HCT116 (cell line): ENCODE results near the gene VPS41. TPM values are rescaled to one million over a fixed set of nuclear protein-coding genes. Genes with fewer than 3 reads are reported as not detected.

ENCODE experiments used
- ATAC-seq: fragments of 200-7000 bp; cut with Tn5 transposase; 2 replicates; pipeline ENCODE4 v1.9.1; 2020; ENCODE audit warnings: mild to moderate bottlenecking, moderate library complexity
- BruUV-seq: library from RNA; stranded (reverse); fragments of 400-500 nt; replicated peaks from 2 replicates; lab custom pipeline; 2021; lab: Mats Ljungman, UMichigan
- CTCF ChIA-PET: fragments of 300-600 bp; sonication (Branson Sonifier 250); formaldehyde crosslinking; loops from one replicate; lab custom pipeline; 2021; ENCODE audit warnings: antibody characterized with exemption; lab: Charles Lee
- POLR2A ChIA-PET: fragments of 300-600, 350-600 bp; sonication (Branson Sonifier 250); formaldehyde crosslinking; loops from one replicate; lab custom pipeline; 2021; ENCODE audit warnings: antibody characterized with exemption; lab: Charles Lee
- RAD21 ChIA-PET, 2 experiments: fragments of 300-600 bp; sonication (Branson Sonifier 250); formaldehyde crosslinking; loops; one replicate each; lab custom pipeline; 2023; ENCODE audit warnings: low total read pairs in 2 of 2; ENCODE audit not compliant: uncharacterized antibody in 2 of 2, unreplicated experiment in 2 of 2, low non-redundant PET in 1 of 2; lab: Charles Lee
- DNase-seq: peaks from one replicate; pipeline ENCODE4 v3.0.0-alpha.2; 2010; ENCODE audit warnings: low read depth, low spot score
- H2AFZ ChIP-seq: fragments of 200-600 bp; shearing (Covaris generic), sonication (generic); 2 replicates; pipeline ENCODE4 v1.6.1; 2017; ENCODE audit warnings: low read depth, mixed run types, mixed read lengths, antibody characterized with exemption, low read length; ENCODE audit not compliant: poor library complexity, severe bottlenecking
- H3K27ac ChIP-seq: 2 replicates; pipeline ENCODE4 v1.5.1; 2012; ENCODE audit warnings: low read depth, low read length
- H3K27me3 ChIP-seq: fragments of 200-600 bp; sonication (generic); 2 replicates; pipeline ENCODE4 v1.6.1; 2016; ENCODE audit warnings: mixed run types, low read length, mixed read lengths; ENCODE audit not compliant: insufficient read depth
- H3K36me3 ChIP-seq, 2 experiments: fragments of 200-500 bp in 1 of 2; fragments of 200-600 bp in 1 of 2; sonication (Bioruptor generic) in 1 of 2; sonication (generic) in 1 of 2; 2 replicates each; pipeline versions ENCODE4 v1.5.1 to v1.6.1; 2014 to 2016; ENCODE audit warnings: low read length in 2 of 2, inconsistent platforms in 1 of 2, mixed read lengths in 1 of 2, mixed run types in 1 of 2; ENCODE audit not compliant: insufficient read depth in 2 of 2, control insufficient read depth in 1 of 2
- H3K4me1 ChIP-seq, 2 experiments: fragments of 200-600 bp in 1 of 2; sonication (generic) in 1 of 2; 2 replicates each; pipeline versions ENCODE4 v1.5.1 to v1.6.1; 2012 to 2017; ENCODE audit warnings: low read length in 2 of 2, inconsistent platforms in 1 of 2, mild to moderate bottlenecking in 1 of 2, mixed read lengths in 1 of 2, mixed run types in 1 of 2, moderate library complexity in 1 of 2; ENCODE audit not compliant: insufficient read depth in 2 of 2, control insufficient read depth in 1 of 2
- H3K4me2 ChIP-seq: fragments of 200-600 bp; sonication (generic); 2 replicates; pipeline ENCODE4 v1.6.1; 2017; ENCODE audit warnings: mixed run types, low read length, mixed read lengths
- H3K4me3 ChIP-seq, 2 experiments: fragments of 200-600 bp in 1 of 2; sonication (generic) in 1 of 2; replicated peaks in 1 of 2; 2 replicates each; pipeline ENCODE4 v1.5.1; 2011 to 2016; ENCODE audit warnings: low read length in 2 of 2, control low read depth in 1 of 2, low read depth in 1 of 2, mild to moderate bottlenecking in 1 of 2, mixed read lengths in 1 of 2, mixed run types in 1 of 2
- H3K79me2 ChIP-seq: fragments of 200-600 bp; sonication (generic); 2 replicates; pipeline ENCODE4 v1.6.1; 2017; ENCODE audit warnings: mild to moderate bottlenecking, mixed run types, low read length, moderate library complexity, mixed read lengths; ENCODE audit not compliant: insufficient read depth
- H3K9ac ChIP-seq: fragments of 200-600 bp; sonication (generic); 2 replicates; pipeline ENCODE4 v1.6.1; 2016; ENCODE audit warnings: low read length, mixed read lengths
- H3K9me2 ChIP-seq: fragments of 200-600 bp; sonication (generic), shearing (Covaris generic); 2 replicates; pipeline ENCODE4 v1.6.1; 2017; ENCODE audit warnings: mixed run types, mild to moderate bottlenecking, moderate library complexity; ENCODE audit not compliant: insufficient read depth
- H3K9me3 ChIP-seq, 2 experiments: fragments of 200-500 bp in 1 of 2; fragments of 200-600 bp in 1 of 2; sonication (Bioruptor generic) in 1 of 2; sonication (generic) in 1 of 2; 2 replicates each; pipeline ENCODE4 v1.6.1; 2014 to 2017; ENCODE audit warnings: low read length in 2 of 2, mixed read lengths in 2 of 2, inconsistent platforms in 1 of 2, low read depth in 1 of 2, mild to moderate bottlenecking in 1 of 2, mixed run types in 1 of 2, moderate library complexity in 1 of 2; ENCODE audit not compliant: control insufficient read depth in 1 of 2, insufficient read depth in 1 of 2
- H4K20me1 ChIP-seq: fragments of 200-600 bp; sonication (generic), shearing (Covaris generic); 2 replicates; pipeline ENCODE4 v1.6.1; 2017; ENCODE audit warnings: mixed run types, mild to moderate bottlenecking, moderate library complexity; ENCODE audit not compliant: insufficient read depth
- EGR1 ChIP-seq: IDR thresholded peaks from 2 replicates; pipeline ENCODE4 v1.6.1; 2012; ENCODE audit warnings: low read depth
- ELF1 ChIP-seq: IDR thresholded peaks from 2 replicates; pipeline ENCODE4 v1.6.1; 2012; ENCODE audit warnings: low read depth, borderline replicate concordance
- FOSL1 ChIP-seq: IDR thresholded peaks from 2 replicates; pipeline ENCODE4 v1.6.1; 2012; ENCODE audit warnings: low read depth
- POLR2AphosphoS5 ChIP-seq: IDR thresholded peaks from 2 replicates; pipeline ENCODE4 v1.6.1; 2011; ENCODE audit warnings: mild to moderate bottlenecking, low read depth, low read length, moderate library complexity
- RAD21 ChIP-seq: IDR thresholded peaks from 2 replicates; pipeline ENCODE4 v1.6.1; 2012; ENCODE audit warnings: low read depth, mild to moderate bottlenecking
- SIN3A ChIP-seq: IDR thresholded peaks from 2 replicates; pipeline ENCODE4 v1.6.1; 2012; ENCODE audit warnings: low read depth
- SP1 ChIP-seq: IDR thresholded peaks from 2 replicates; pipeline ENCODE4 v1.6.1; 2012; ENCODE audit warnings: low read depth
- SRF ChIP-seq: IDR thresholded peaks from 2 replicates; pipeline ENCODE4 v1.6.1; 2012; ENCODE audit warnings: low read depth
- TCF7L2 ChIP-seq: IDR thresholded peaks from 2 replicates; pipeline ENCODE4 v1.7.0; 2011; ENCODE audit warnings: borderline replicate concordance, inconsistent platforms; ENCODE audit not compliant: insufficient read depth, insufficient read length; ENCODE audit errors: extremely low read depth
- YY1 ChIP-seq: IDR thresholded peaks from 2 replicates; pipeline ENCODE4 v1.6.1; 2011; ENCODE audit warnings: low read length, low read depth, moderate library complexity, mild to moderate bottlenecking; ENCODE audit not compliant: insufficient replicate concordance; ENCODE audit errors: extremely low read depth
- ZBTB33 ChIP-seq: IDR thresholded peaks from 2 replicates; pipeline ENCODE4 v1.6.1; 2011; ENCODE audit warnings: mild to moderate bottlenecking, low read length, moderate library complexity; ENCODE audit not compliant: insufficient replicate concordance; ENCODE audit errors: extremely low read depth
- ZFX ChIP-seq: fragments of 450-650 bp; IDR thresholded peaks from 2 replicates; pipeline ENCODE4 v1.6.1; 2017
- ZNF274 ChIP-seq: fragments of 200-500 bp; sonication (Bioruptor generic); IDR thresholded peaks from 2 replicates; pipeline ENCODE4 v1.6.1; 2014; ENCODE audit warnings: mild to moderate bottlenecking, low read depth, low read length, inconsistent platforms
- intact Hi-C: fragments of 100-400 bp; cut with micrococcal nuclease; formaldehyde crosslinking; loops from 2 replicates; pipeline ENCODE4 v1.10.0; 2022
- total RNA-seq: library from RNA; stranded (reverse); gene quantifications from one replicate; pipeline ENCODE4 v1.2.1, GENCODE V29; 2021; ENCODE audit not compliant: unreplicated experiment
- TF ChIP-seq, protein P1 (sequence below): IDR thresholded peaks from 2 replicates; pipeline ENCODE4 v1.6.1; 2012; ENCODE audit warnings: low read depth
- TF ChIP-seq, protein P2 (sequence below): IDR thresholded peaks from 2 replicates; pipeline ENCODE4 v1.6.1; 2012

The VPS41 gene
- total RNA-seq, 1 experiment from 2014 or later = 72.2 TPM

GRCh38 chr7:38775506-38776175 is 133.3 kb downstream of the VPS41 start (continued):
- TF ChIP-seq, protein P1, sequence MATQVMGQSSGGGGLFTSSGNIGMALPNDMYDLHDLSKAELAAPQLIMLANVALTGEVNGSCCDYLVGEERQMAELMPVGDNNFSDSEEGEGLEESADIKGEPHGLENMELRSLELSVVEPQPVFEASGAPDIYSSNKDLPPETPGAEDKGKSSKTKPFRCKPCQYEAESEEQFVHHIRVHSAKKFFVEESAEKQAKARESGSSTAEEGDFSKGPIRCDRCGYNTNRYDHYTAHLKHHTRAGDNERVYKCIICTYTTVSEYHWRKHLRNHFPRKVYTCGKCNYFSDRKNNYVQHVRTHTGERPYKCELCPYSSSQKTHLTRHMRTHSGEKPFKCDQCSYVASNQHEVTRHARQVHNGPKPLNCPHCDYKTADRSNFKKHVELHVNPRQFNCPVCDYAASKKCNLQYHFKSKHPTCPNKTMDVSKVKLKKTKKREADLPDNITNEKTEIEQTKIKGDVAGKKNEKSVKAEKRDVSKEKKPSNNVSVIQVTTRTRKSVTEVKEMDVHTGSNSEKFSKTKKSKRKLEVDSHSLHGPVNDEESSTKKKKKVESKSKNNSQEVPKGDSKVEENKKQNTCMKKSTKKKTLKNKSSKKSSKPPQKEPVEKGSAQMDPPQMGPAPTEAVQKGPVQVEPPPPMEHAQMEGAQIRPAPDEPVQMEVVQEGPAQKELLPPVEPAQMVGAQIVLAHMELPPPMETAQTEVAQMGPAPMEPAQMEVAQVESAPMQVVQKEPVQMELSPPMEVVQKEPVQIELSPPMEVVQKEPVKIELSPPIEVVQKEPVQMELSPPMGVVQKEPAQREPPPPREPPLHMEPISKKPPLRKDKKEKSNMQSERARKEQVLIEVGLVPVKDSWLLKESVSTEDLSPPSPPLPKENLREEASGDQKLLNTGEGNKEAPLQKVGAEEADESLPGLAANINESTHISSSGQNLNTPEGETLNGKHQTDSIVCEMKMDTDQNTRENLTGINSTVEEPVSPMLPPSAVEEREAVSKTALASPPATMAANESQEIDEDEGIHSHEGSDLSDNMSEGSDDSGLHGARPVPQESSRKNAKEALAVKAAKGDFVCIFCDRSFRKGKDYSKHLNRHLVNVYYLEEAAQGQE = no peak
- TF ChIP-seq ZBTB33 (no peak), SRF (no peak), SIN3A (no peak), POLR2AphosphoS5 (no peak), ELF1 (no peak), FOSL1 (no peak), YY1 (no peak)

DNA sequence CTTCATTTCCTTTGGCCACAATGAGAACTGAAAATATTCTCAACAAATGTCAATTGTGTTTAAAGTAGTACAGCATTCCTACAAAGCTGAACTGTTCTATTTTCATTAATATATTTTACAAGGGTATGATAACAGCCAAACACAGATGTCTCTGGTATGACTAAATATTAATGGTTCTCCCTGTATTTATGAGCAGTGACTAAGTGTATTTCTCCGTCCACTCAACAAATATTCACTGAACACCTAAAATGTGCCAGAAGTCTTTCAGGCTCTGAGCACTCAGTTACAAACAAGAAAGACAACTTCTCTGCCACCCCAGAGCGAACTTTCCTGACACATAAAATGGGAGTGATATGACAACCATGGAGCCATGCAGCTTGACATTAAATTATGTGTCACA is 135.6 kb downstream of the VPS41 start:
- no peak for ATAC-seq
- Histone ChIP-seq H2AFZ (no peak overlapping the region), H3K27ac (no peak overlapping the region), H3K36me3 (0 out of 4 replicates have a peak, but pooled peaks cover 0 to 3% of the 10 kb centered on the region in 2 experiments), H3K4me2 (no peak overlapping the region), H3K9ac (no peak overlapping the region), H3K4me1 (no peaks in the 10 kb centered on the region), H3K9me2 (no peaks in the 10 kb centered on the region), H4K20me1 (no peaks in the 10 kb centered on the region), H3K9me3 (no peaks in the 10 kb centered on the region), H3K27me3 (no peaks in the 10 kb centered on the region), H3K79me2 (no peaks in the 10 kb centered on the region), H3K4me3 (no peak overlapping the region)
- ChIA-PET POLR2A (no interaction called here), RAD21 (no interaction called here), CTCF (no interaction called here)
- BruUV-seq = no TSS peak
- no peak for DNase-seq
- intact Hi-C loops = no loop called here
- no peak for TF ChIP-seq ZNF274
- no peak for TF ChIP-seq POLR2AphosphoS5
- no peak for TF ChIP-seq SP1
- no peak for TF ChIP-seq RAD21
- TF ChIP-seq, protein P2, sequence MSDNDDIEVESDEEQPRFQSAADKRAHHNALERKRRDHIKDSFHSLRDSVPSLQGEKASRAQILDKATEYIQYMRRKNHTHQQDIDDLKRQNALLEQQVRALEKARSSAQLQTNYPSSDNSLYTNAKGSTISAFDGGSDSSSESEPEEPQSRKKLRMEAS = no peak
- no peak for TF ChIP-seq FOSL1
- no peak for TF ChIP-seq TCF7L2
- no peak for TF ChIP-seq SIN3A
- TF ChIP-seq EGR1 = no peak
- no peak for TF ChIP-seq ZFX
- TF ChIP-seq ZBTB33 = no peak
- no peak for TF ChIP-seq YY1
